VCaP (cell line): ENCODE results near the gene CNTNAP1.
"Not testable (repeated sequence)": the region's sequence is repeated elsewhere in the genome, so short reads cannot be mapped to it uniquely, and the experiment has no call there.

Source experiments
- H3K27ac ChIP-seq: fragments of 450-650 bp; 2 replicates; pipeline ENCODE4 v1.5.1; 2017
- TF ChIP-seq, protein P1 (sequence below): fragments of 450-650 bp; conservative IDR thresholded peaks from 2 replicates; pipeline ENCODE4 v1.5.1; 2017; ENCODE audit warnings: mild to moderate bottlenecking, moderate library complexity

CNTNAP1 gene

DNA sequence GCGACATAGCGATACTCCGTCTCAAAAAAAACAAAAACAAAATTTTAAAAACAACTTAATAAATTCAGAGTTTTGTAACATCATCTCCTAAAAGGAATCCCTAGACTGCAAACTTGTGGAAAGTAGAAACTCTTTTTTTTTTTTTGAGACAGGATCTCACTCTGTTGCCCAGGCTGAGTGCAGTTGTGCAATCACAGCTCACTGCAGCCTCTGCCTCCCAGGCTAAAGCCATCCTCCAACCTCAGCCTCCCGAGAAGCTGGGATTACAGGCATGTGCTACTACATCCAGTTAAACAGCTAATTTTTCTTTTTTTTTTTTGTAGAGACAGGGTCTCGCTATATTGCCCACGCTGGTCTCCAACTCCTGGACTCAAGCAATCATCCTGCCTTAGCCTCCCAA, 42.8 kb downstream of the CNTNAP1 start:
- no peak overlapping the region for H3K27ac ChIP-seq
- TF ChIP-seq, protein P1, sequence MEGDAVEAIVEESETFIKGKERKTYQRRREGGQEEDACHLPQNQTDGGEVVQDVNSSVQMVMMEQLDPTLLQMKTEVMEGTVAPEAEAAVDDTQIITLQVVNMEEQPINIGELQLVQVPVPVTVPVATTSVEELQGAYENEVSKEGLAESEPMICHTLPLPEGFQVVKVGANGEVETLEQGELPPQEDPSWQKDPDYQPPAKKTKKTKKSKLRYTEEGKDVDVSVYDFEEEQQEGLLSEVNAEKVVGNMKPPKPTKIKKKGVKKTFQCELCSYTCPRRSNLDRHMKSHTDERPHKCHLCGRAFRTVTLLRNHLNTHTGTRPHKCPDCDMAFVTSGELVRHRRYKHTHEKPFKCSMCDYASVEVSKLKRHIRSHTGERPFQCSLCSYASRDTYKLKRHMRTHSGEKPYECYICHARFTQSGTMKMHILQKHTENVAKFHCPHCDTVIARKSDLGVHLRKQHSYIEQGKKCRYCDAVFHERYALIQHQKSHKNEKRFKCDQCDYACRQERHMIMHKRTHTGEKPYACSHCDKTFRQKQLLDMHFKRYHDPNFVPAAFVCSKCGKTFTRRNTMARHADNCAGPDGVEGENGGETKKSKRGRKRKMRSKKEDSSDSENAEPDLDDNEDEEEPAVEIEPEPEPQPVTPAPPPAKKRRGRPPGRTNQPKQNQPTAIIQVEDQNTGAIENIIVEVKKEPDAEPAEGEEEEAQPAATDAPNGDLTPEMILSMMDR = no peak

DNA sequence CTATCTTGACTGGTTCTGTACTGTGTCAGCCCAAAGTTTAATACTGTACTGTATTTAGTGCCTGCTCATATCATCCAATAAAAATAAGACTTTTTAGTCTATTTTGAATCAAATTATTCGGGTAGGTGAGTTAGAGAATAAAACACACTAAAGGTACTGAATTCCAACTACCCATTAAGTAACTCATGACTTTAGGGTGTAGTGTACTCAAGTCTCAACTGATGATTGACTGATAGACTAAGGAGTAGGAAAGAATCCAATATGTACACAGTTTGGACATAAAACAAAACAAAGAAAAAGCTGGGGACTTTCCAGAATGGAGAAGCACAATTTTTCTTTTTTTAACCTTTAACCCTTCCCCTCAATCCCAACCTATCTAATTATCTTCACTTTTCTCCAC, 58.4 kb downstream of the CNTNAP1 start:
- no peak overlapping the region for H3K27ac ChIP-seq
- TF ChIP-seq, protein P1 = no peak

- H3K27ac ChIP-seq = not testable (repeated sequence)
Measured at GRCh38 chr17:42742916-42743315, 60.6 kb downstream of the CNTNAP1 start.

GRCh38 chr17:42743595-42744282, 61.4 kb downstream of the CNTNAP1 start:
- peak overlapping the region; percentile 92 for H3K27ac ChIP-seq
- TF ChIP-seq, protein P1 = peak; percentile 16

- peak overlapping the region; percentile 92 for H3K27ac ChIP-seq
- TF ChIP-seq, protein P1 = no peak; the same call in 1 of the 2 replicates
Measured at GRCh38 chr17:42744283-42744805, 62.0 kb downstream of the CNTNAP1 start.

- peak within 1 kb of the TSS; percentile 92 for H3K27ac ChIP-seq
- TF ChIP-seq, protein P1 = no peak
Measured at GRCh38 chr17:42744806-42745617, 62.7 kb downstream of the CNTNAP1 start, which contains the start of gene EZH1. EZH1 (minus strand) TSS chr17:42745040; CDS start chr17:42728941, 16,099 bp downstream.

DNA sequence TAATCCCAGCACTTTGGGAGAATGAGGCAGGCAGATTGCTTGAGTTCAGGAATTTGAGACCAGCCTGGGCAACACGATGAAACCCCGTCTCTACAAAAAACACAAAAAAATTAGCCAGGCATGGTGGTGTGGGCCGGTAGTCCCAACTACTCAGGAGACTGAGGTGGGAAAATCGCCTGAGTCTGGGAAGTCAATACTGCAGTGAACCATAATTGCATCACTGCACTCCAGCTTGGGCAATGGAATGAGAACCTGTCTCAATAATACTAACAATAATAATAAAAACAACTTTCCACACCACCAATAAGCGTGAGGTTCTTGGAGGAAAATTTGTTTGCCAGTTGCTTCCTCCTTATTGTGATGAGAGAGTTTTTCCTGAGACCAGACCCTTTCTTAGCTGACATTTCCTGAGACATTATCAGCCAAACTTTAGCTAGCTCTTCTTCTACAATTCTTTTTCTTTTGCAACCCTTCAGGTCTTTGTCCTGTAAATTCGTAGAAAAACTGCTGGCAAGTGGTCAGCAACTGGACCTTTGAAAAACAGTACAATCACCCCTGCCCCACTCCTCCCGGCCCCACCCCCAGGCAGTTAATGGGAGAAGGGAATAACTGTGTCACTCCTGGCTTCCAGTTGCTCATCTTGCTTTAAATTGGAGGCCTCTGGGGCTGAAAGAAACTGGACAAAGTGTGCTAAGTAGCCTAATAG, 66.0 kb downstream of the CNTNAP1 start:
- TF ChIP-seq, protein P1 = no peak
- peak overlapping the region; percentile 36 for H3K27ac ChIP-seq
